Measurements from ENCODE around the gene MAGIX. TPM values are rescaled to one million over a fixed set of nuclear protein-coding genes. Genes with fewer than 3 reads are reported as not detected.

MAGIX gene
- polyA plus RNA-seq, 1 of the 3 experiments (the other 2 are of a cell fraction), result 1.1 TPM

DNA sequence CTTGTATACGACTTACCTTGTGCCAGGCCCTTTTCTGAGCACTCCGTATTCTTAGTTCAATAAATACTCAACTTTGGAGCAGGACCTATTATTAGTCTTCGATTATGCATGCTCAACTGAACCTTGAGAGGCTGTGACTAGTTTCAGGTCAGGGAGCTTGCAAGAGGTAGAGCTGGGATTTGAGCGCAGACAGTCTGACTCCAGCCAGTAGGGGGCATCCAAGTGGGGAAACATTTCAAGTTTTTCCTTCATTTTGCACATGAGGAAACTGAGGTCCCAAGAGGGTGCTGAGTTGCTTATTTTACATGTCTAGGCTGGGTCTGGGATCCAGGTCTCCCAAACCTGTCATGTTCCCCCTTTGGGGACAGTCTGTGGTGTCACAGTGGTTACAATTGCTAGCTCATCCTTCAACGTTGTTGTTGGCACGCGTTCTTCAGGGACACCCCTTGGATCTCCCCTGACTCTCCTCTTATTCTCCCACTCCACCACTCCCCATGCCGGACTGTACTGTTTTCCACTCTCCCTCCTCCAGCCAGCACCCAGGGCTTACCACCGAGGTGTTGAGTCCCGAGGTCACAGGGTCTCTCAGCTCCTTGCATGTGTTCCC lies 30.3 kb downstream of the MAGIX start:
- H3K9ac ChIP-seq, result no peak overlapping the region
- H3K79me2 ChIP-seq (ENCODE audit: insufficient read depth), result no peaks in the 10 kb centered on the region
- H2AFZ ChIP-seq (ENCODE audit: low read depth), result no peak overlapping the region
- no peak overlapping the region for H3K4me2 ChIP-seq
- TF ChIP-seq, protein P1, sequence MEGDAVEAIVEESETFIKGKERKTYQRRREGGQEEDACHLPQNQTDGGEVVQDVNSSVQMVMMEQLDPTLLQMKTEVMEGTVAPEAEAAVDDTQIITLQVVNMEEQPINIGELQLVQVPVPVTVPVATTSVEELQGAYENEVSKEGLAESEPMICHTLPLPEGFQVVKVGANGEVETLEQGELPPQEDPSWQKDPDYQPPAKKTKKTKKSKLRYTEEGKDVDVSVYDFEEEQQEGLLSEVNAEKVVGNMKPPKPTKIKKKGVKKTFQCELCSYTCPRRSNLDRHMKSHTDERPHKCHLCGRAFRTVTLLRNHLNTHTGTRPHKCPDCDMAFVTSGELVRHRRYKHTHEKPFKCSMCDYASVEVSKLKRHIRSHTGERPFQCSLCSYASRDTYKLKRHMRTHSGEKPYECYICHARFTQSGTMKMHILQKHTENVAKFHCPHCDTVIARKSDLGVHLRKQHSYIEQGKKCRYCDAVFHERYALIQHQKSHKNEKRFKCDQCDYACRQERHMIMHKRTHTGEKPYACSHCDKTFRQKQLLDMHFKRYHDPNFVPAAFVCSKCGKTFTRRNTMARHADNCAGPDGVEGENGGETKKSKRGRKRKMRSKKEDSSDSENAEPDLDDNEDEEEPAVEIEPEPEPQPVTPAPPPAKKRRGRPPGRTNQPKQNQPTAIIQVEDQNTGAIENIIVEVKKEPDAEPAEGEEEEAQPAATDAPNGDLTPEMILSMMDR (IDR thresholded peaks at IDR 0.05), result peak; percentile 75
- TF ChIP-seq RAD21 (IDR thresholded peaks at IDR 0.05; ENCODE audit: low read length), result peak; percentile 45; the same call in 1 of the 2 replicates
- TF ChIP-seq SMC3 (IDR thresholded peaks at IDR 0.05; ENCODE audit: low read depth, low read length), result peak; percentile 26; the same call in 1 of the 2 replicates
- no peak for TF ChIP-seq POLR2AphosphoS5 (IDR thresholded peaks at IDR 0.05; ENCODE audit: low read depth, low read length)
- no peaks in the 10 kb centered on the region for H4K20me1 ChIP-seq (ENCODE audit: insufficient read depth)
- H3K27ac ChIP-seq (ENCODE audit: low read depth in 2 of 2, low read length in 1 of 2), result no peak overlapping the region
- peaks cover 9% of the 10 kb centered on the region; the same call in 1 of the 2 replicates for H3K27me3 ChIP-seq (ENCODE audit: insufficient read depth)
- no peak overlapping the region for H3K4me3 ChIP-seq (ENCODE audit: low read depth in 2 of 2, low read length in 1 of 2)
- ChIA-PET CTCF (interaction anchor here (0.6 to 1.7 kb wide), 28 partner anchors 13 to 677 kb away, joined by 3 to 9 read pairs (median 3); no protein-coding TSS in a partner anchor), POLR2A (interaction anchor here (1.0 kb wide), 1 partner anchor 89 kb away, joined by 3 read pairs; no protein-coding TSS in a partner anchor)
- WGBS (ENCODE audit: low lambda C conversion rate), result 62% methylated on average over 10 of the region's 10 CpGs
- no peaks in the 10 kb centered on the region for H3K9me2 ChIP-seq
- no peaks in the 10 kb centered on the region for H3K36me3 ChIP-seq (replicated peaks in 1 of 2; ENCODE audit: control insufficient read depth in 1 of 2, insufficient read depth in 2 of 2, low read length in 1 of 2)
- no peaks in the 10 kb centered on the region for H3K9me3 ChIP-seq
- no peaks in the 10 kb centered on the region for H3F3A ChIP-seq (replicated peaks; ENCODE audit: insufficient read depth)
- H3K4me1 ChIP-seq (ENCODE audit: control insufficient read depth in 1 of 2, insufficient read depth in 2 of 2, low read depth in 1 of 2, low read length in 1 of 2), result no peaks in the 10 kb centered on the region; a peak in 1 of 4 replicates
- DNase-seq, result no peak

DNA sequence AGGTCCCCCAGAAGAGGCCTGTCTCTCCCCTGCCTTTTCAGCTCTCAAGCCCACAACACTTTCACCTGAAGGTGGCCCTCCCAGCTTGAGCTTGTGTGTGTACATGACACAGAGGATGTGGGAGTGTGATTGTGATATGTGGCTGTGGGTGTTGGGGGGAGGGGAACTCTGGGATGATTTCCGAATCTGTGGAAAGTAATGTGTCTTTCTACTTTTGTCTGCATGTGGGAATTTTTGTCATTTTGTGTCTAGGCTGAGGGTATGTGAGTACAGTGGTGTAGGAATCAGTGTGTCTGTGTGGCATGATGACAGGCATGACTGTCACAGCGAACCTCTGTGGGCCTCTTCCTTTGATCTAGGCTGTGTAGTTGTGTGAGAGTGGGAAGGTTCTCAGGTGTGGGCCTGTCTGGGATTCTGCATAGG lies 31.0 kb downstream of the MAGIX start:
- ChIA-PET CTCF (interaction anchor here (0.8 to 1.7 kb wide), 16 partner anchors 14 to 645 kb away, joined by 3 to 9 read pairs (median 4); no protein-coding TSS in a partner anchor), POLR2A (no interaction called here)
- DNase-seq, result no peak
- Histone ChIP-seq H3K9me2 (no peaks in the 10 kb centered on the region), H3K4me1 (ENCODE audit: control insufficient read depth in 1 of 2, insufficient read depth in 2 of 2, low read depth in 1 of 2, low read length in 1 of 2) (no peaks in the 10 kb centered on the region; a peak in 1 of 4 replicates), H3K4me3 (ENCODE audit: low read depth in 2 of 2, low read length in 1 of 2) (no peak overlapping the region), H3K36me3 (replicated peaks in 1 of 2; ENCODE audit: control insufficient read depth in 1 of 2, insufficient read depth in 2 of 2, low read length in 1 of 2) (no peaks in the 10 kb centered on the region), H3K27ac (ENCODE audit: low read depth in 2 of 2, low read length in 1 of 2) (no peak overlapping the region), H3K79me2 (ENCODE audit: insufficient read depth) (no peaks in the 10 kb centered on the region), H4K20me1 (ENCODE audit: insufficient read depth) (no peaks in the 10 kb centered on the region), H3K9me3 (no peaks in the 10 kb centered on the region), H2AFZ (ENCODE audit: low read depth) (no peak overlapping the region), H3K4me2 (no peak overlapping the region), H3F3A (replicated peaks; ENCODE audit: insufficient read depth) (no peaks in the 10 kb centered on the region), H3K9ac (no peak overlapping the region), H3K27me3 (ENCODE audit: insufficient read depth) (peaks cover 9% of the 10 kb centered on the region; the same call in 1 of the 2 replicates)
- TF ChIP-seq, protein P2, sequence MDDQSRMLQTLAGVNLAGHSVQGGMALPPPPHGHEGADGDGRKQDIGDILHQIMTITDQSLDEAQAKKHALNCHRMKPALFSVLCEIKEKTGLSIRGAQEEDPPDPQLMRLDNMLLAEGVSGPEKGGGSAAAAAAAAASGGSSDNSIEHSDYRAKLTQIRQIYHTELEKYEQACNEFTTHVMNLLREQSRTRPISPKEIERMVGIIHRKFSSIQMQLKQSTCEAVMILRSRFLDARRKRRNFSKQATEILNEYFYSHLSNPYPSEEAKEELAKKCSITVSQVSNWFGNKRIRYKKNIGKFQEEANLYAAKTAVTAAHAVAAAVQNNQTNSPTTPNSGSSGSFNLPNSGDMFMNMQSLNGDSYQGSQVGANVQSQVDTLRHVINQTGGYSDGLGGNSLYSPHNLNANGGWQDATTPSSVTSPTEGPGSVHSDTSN (IDR thresholded peaks at IDR 0.05), result no peak
- TF ChIP-seq, protein P3, sequence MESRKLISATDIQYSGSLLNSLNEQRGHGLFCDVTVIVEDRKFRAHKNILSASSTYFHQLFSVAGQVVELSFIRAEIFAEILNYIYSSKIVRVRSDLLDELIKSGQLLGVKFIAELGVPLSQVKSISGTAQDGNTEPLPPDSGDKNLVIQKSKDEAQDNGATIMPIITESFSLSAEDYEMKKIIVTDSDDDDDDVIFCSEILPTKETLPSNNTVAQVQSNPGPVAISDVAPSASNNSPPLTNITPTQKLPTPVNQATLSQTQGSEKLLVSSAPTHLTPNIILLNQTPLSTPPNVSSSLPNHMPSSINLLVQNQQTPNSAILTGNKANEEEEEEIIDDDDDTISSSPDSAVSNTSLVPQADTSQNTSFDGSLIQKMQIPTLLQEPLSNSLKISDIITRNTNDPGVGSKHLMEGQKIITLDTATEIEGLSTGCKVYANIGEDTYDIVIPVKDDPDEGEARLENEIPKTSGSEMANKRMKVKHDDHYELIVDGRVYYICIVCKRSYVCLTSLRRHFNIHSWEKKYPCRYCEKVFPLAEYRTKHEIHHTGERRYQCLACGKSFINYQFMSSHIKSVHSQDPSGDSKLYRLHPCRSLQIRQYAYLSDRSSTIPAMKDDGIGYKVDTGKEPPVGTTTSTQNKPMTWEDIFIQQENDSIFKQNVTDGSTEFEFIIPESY (IDR thresholded peaks at IDR 0.05; ENCODE audit: borderline replicate concordance, low read depth), result no peak
- no peak for TF ChIP-seq RAD21 (IDR thresholded peaks at IDR 0.05; ENCODE audit: low read length)
- no peak for TF ChIP-seq GATA2 (CRISPR knock-in tag; IDR thresholded peaks at IDR 0.05)
- no peak for TF ChIP-seq NFIC (IDR thresholded peaks at IDR 0.05; ENCODE audit: borderline replicate concordance)
- no peak for TF ChIP-seq FOXM1 (IDR thresholded peaks at IDR 0.05; ENCODE audit: low read depth)
- TF ChIP-seq SMC3 (IDR thresholded peaks at IDR 0.05; ENCODE audit: low read depth, low read length), result no peak
- TF ChIP-seq MEF2A (IDR thresholded peaks at IDR 0.05; ENCODE audit: borderline replicate concordance, low read depth), result no peak
- no peak for TF ChIP-seq JUND (IDR thresholded peaks at IDR 0.05)
- TF ChIP-seq, protein P4, sequence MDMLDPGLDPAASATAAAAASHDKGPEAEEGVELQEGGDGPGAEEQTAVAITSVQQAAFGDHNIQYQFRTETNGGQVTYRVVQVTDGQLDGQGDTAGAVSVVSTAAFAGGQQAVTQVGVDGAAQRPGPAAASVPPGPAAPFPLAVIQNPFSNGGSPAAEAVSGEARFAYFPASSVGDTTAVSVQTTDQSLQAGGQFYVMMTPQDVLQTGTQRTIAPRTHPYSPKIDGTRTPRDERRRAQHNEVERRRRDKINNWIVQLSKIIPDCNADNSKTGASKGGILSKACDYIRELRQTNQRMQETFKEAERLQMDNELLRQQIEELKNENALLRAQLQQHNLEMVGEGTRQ (IDR thresholded peaks at IDR 0.05; ENCODE audit: borderline replicate concordance, low read depth, low read length), result no peak
- no peak for TF ChIP-seq SIN3A (IDR thresholded peaks at IDR 0.05; ENCODE audit: borderline replicate concordance, low read depth, low read length)
- no peak for TF ChIP-seq GABPA (IDR thresholded peaks at IDR 0.05; ENCODE audit: low read depth)
- TF ChIP-seq RXRA (IDR thresholded peaks at IDR 0.05; ENCODE audit: borderline replicate concordance, low read depth), result no peak
- 26% methylated on average over 2 of the region's 2 CpGs for WGBS (ENCODE audit: low lambda C conversion rate)

All from SK-N-SH (cell line).